22Rv1 (cell line): Measurements from ENCODE around the gene TIMP2.

Source experiments
- ZFX ChIP-seq: fragments of 450-650 bp; IDR thresholded peaks from 2 replicates; pipeline ENCODE4 v1.6.1; 2017; ENCODE audit warnings: antibody characterized with exemption, borderline replicate concordance
- TF ChIP-seq, protein P1 (sequence below): fragments of 450-650 bp; IDR thresholded peaks from 2 replicates; pipeline ENCODE4 v1.5.1; 2017; ENCODE audit warnings: mild to moderate bottlenecking

DNA sequence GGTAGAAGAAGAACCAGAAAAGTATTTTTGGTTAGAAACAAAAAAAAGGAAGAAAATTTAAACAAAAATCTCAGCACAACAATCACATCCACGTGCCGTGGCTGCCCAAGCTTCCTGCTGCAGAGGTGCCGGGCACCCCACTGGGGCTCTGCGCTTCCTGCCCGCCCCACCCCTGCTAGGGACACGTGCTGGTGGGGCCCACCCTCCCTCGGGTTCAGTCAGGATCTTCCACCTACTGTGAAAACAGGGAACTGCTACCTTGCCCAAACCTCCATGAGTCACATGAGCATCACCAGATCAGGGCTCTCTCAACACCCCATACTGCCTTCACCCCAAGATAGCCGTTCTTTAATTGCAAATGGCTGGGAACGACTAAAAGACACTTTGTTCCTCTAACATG is 118.7 kb downstream of the TIMP2 start:
- TF ChIP-seq, protein P1, sequence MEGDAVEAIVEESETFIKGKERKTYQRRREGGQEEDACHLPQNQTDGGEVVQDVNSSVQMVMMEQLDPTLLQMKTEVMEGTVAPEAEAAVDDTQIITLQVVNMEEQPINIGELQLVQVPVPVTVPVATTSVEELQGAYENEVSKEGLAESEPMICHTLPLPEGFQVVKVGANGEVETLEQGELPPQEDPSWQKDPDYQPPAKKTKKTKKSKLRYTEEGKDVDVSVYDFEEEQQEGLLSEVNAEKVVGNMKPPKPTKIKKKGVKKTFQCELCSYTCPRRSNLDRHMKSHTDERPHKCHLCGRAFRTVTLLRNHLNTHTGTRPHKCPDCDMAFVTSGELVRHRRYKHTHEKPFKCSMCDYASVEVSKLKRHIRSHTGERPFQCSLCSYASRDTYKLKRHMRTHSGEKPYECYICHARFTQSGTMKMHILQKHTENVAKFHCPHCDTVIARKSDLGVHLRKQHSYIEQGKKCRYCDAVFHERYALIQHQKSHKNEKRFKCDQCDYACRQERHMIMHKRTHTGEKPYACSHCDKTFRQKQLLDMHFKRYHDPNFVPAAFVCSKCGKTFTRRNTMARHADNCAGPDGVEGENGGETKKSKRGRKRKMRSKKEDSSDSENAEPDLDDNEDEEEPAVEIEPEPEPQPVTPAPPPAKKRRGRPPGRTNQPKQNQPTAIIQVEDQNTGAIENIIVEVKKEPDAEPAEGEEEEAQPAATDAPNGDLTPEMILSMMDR: no peak
- no peak for TF ChIP-seq ZFX
